LNCAP (cell line): ENCODE measurements around the gene IPO9.

Source experiments
- CTCF ChIP-seq: fragments of 450-650 bp; IDR thresholded peaks from 2 replicates; pipeline ENCODE4 v1.5.1; 2017; ENCODE audit warnings: mild to moderate bottlenecking

The IPO9 gene

GRCh38 chr1:201905234-201905890, 76.4 kb downstream of the IPO9 start:
- TF ChIP-seq CTCF: no peak

GRCh38 chr1:201906336-201906735, 77.4 kb downstream of the IPO9 start:
- no peak for TF ChIP-seq CTCF

GRCh38 chr1:201907621-201908020, 78.7 kb downstream of the IPO9 start:
- no peak for TF ChIP-seq CTCF

GRCh38 chr1:201911826-201912571, 83.0 kb downstream of the IPO9 start:
- TF ChIP-seq CTCF: no peak

- TF ChIP-seq CTCF: no peak
Observed at GRCh38 chr1:201912832-201913231, 83.9 kb downstream of the IPO9 start.

GRCh38 chr1:201914456-201915235, 85.7 kb downstream of the IPO9 start:
- no peak for TF ChIP-seq CTCF

- no peak for TF ChIP-seq CTCF
Observed at GRCh38 chr1:201916649-201917249, 87.8 kb downstream of the IPO9 start.
